HL-60 (cell line): ENCODE data around the gene TRIM62.

ENCODE experiments used
- GABPA ChIP-seq: IDR thresholded peaks from 2 replicates; pipeline ENCODE4 v1.6.1; 2012; ENCODE audit warnings: low read depth
- POLR2AphosphoS5 ChIP-seq: IDR thresholded peaks from 2 replicates; pipeline ENCODE4 v1.6.1; 2012; ENCODE audit warnings: low read depth
- REST ChIP-seq: IDR thresholded peaks from 2 replicates; pipeline ENCODE4 v1.6.1; 2012; ENCODE audit warnings: low read depth; ENCODE audit not compliant: insufficient replicate concordance
- SPI1 ChIP-seq: IDR thresholded peaks from 2 replicates; pipeline ENCODE4 v1.6.1; 2012; ENCODE audit warnings: low read depth, mild to moderate bottlenecking, borderline replicate concordance
- TF ChIP-seq, protein P1 (sequence below): IDR thresholded peaks from one replicate; pipeline ENCODE4 v1.5.1; 2011; ENCODE audit warnings: low read length, control low read depth, inconsistent platforms; ENCODE audit not compliant: insufficient read depth

- TF ChIP-seq, protein P1, sequence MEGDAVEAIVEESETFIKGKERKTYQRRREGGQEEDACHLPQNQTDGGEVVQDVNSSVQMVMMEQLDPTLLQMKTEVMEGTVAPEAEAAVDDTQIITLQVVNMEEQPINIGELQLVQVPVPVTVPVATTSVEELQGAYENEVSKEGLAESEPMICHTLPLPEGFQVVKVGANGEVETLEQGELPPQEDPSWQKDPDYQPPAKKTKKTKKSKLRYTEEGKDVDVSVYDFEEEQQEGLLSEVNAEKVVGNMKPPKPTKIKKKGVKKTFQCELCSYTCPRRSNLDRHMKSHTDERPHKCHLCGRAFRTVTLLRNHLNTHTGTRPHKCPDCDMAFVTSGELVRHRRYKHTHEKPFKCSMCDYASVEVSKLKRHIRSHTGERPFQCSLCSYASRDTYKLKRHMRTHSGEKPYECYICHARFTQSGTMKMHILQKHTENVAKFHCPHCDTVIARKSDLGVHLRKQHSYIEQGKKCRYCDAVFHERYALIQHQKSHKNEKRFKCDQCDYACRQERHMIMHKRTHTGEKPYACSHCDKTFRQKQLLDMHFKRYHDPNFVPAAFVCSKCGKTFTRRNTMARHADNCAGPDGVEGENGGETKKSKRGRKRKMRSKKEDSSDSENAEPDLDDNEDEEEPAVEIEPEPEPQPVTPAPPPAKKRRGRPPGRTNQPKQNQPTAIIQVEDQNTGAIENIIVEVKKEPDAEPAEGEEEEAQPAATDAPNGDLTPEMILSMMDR: no peak
- TF ChIP-seq REST (no peak), POLR2AphosphoS5 (no peak), SPI1 (no peak), GABPA (no peak)
These were observed 49.3 kb upstream of the TRIM62 start for GRCh38 chr1:33231166-33231565.
